Body of pancreas (tissue), 4 donors: ENCODE results near the gene MYBPC3. TPM values are rescaled to one million over a fixed set of nuclear protein-coding genes. Genes with fewer than 3 reads are reported as not detected.
A peak's percentile ranks its signal among the peaks of the same experiment; 100 is the strongest.

Experiments
- ATAC-seq: fragments of 150-250 bp; one replicate; pipeline ENCODE4 v1.9.1; 2016
- DNase-seq, 4 donors: peaks; one replicate each; pipeline ENCODE4 v3.0.0-alpha.2; 2019
- H3K27ac ChIP-seq, 4 donors: fragments of 200-600 bp; sonication (generic); 1 replicate in 3 of 4; 2 replicates in 1 of 4; pipeline versions ENCODE4 v1.5.1 to v1.6.1; 2016 to 2019; ENCODE audit warnings: mild to moderate bottlenecking in 1 of 4, mixed read lengths in 1 of 4, moderate library complexity in 1 of 4
- H3K27me3 ChIP-seq, 2 donors: fragments of 200-600 bp; sonication (generic); one replicate each; pipeline ENCODE4 v1.6.0; 2016; ENCODE audit warnings: mild to moderate bottlenecking in 1 of 2
- H3K36me3 ChIP-seq, 2 donors: fragments of 200-600 bp; sonication (generic); replicated peaks in 1 of 2; 2 replicates each; pipeline ENCODE4 v1.5.1; 2016; ENCODE audit warnings: low read depth in 2 of 2; ENCODE audit not compliant: insufficient read depth in 1 of 2
- H3K4me1 ChIP-seq: fragments of 200-600 bp; sonication (generic); one replicate; pipeline ENCODE4 v1.6.0; 2016
- H3K4me3 ChIP-seq, 2 donors: fragments of 200-600 bp; sonication (generic); 1 replicate in 1 of 2; 2 replicates in 1 of 2; pipeline ENCODE4 v1.5.1; 2016 to 2019
- H3K9me3 ChIP-seq, 3 donors: fragments of 200-600 bp; sonication (generic); 1 replicate in 2 of 3; 2 replicates in 1 of 3; pipeline ENCODE4 v1.5.1; 2016
- CTCF ChIP-seq, 7 experiments: fragments of 450-650 bp in 4 of 7; fragments of 200-600 bp in 3 of 7; sonication (generic) in 3 of 7; IDR thresholded peaks; one replicate each; pipeline ENCODE4 v1.5.1; 2016 to 2019; ENCODE audit warnings: antibody characterized with exemption in 7 of 7
- POLR2A ChIP-seq, 3 donors: fragments of 450-650 bp; IDR thresholded peaks; one replicate each; pipeline ENCODE4 v1.6.1; 2016; ENCODE audit warnings: antibody characterized with exemption in 3 of 3, mild to moderate bottlenecking in 2 of 3
- WGBS, 2 donors: methylation state at CpG; one replicate each; pipeline ENCODE4 v1.1.5; 2017; 5-methylcytosine and 5-hydroxymethylcytosine counted together
- intact Hi-C: fragments of 100-400 bp; cut with DNase I; formaldehyde crosslinking; loops from one replicate; pipeline ENCODE4 v1.15.1; 2023
- total RNA-seq, 2 donors: library from RNA; depleted of rRNA; stranded (reverse); fragments of >200 nt; gene quantifications; one replicate each; pipeline ENCODE4 v1.1.0, GENCODE V29; 2016

The MYBPC3 gene
- total RNA-seq, 2 donors from 2014 or later = not detected

- no peaks in the 10 kb centered on the region for H3K9me3 ChIP-seq
- 75 to 89% methylated on average over 1 of the region's 1 CpG for WGBS, 2 donors
- TF ChIP-seq POLR2A (IDR thresholded peaks at IDR 0.05) (no peak), CTCF (IDR thresholded peaks at IDR 0.05) (no peak)
- no peak overlapping the region for H3K27ac ChIP-seq
- no peak overlapping the region for H3K4me3 ChIP-seq
- H3K27me3 ChIP-seq = no peaks in the 10 kb centered on the region
- H3K36me3 ChIP-seq = no peaks in the 10 kb centered on the region
- ATAC-seq (no peak), DNase-seq (no peak)
- intact Hi-C loops = no loop called here
- peaks cover 24% of the 10 kb centered on the region for H3K4me1 ChIP-seq
Observed at GRCh38 chr11:47356998-47357329, 4.5 kb upstream of the MYBPC3 start.

- ATAC-seq (no peak), DNase-seq (no peak)
- no peak for TF ChIP-seq CTCF (IDR thresholded peaks at IDR 0.05)
- no peak for TF ChIP-seq POLR2A (IDR thresholded peaks at IDR 0.05)
- Histone ChIP-seq H3K4me1 (peaks cover 30% of the 10 kb centered on the region), H3K36me3 (no peaks in the 10 kb centered on the region), H3K27ac (no peak overlapping the region), H3K4me3 (no peak overlapping the region), H3K9me3 (no peaks in the 10 kb centered on the region), H3K27me3 (no peaks in the 10 kb centered on the region)
- WGBS, 2 donors = 71 to 82% methylated on average over 9 of the region's 9 CpGs
- intact Hi-C loops = no loop called here
Observed at GRCh38 chr11:47356129-47356997, 3.9 kb upstream of the MYBPC3 start.

GRCh38 chr11:47355283-47356128 lies 3.0 kb upstream of the MYBPC3 start:
- Histone ChIP-seq H3K4me1 (peaks cover 34% of the 10 kb centered on the region), H3K36me3 (no peaks in the 10 kb centered on the region), H3K4me3 (no peak overlapping the region), H3K27me3 (no peaks in the 10 kb centered on the region), H3K9me3 (no peaks in the 10 kb centered on the region), H3K27ac (peak overlapping the region in 1 of 4 donors; percentile 23)
- intact Hi-C loops = no loop called here
- DNase-seq (peak; percentile 96 to 99 (median 98)), ATAC-seq (peak; percentile 90)
- TF ChIP-seq POLR2A (IDR thresholded peaks at IDR 0.05) (peak in 1 of 3 donors; percentile 14), CTCF (IDR thresholded peaks at IDR 0.05) (peak; percentile 88 to 100 (median 99))
- 16 to 30% methylated on average over 20 to 41 of the region's 47 CpGs for WGBS, 2 donors

- WGBS, 2 donors = 19 to 29% methylated on average over 14 to 25 of the region's 32 CpGs
- H3K9me3 ChIP-seq = no peaks in the 10 kb centered on the region
- ATAC-seq = peak; percentile 40
- TF ChIP-seq CTCF (IDR thresholded peaks at IDR 0.05) (no peak), POLR2A (IDR thresholded peaks at IDR 0.05) (no peak)
- H3K4me3 ChIP-seq = no peak overlapping the region
- no peak for DNase-seq
- no peaks in the 10 kb centered on the region for H3K36me3 ChIP-seq
- H3K27me3 ChIP-seq = no peaks in the 10 kb centered on the region
- peak overlapping the region in 1 of 4 donors; percentile 23 for H3K27ac ChIP-seq
- intact Hi-C loops = no loop called here
- peaks cover 34% of the 10 kb centered on the region for H3K4me1 ChIP-seq
Observed at GRCh38 chr11:47354913-47355282, 2.4 kb upstream of the MYBPC3 start.
